SK-N-SH treated with all-trans-retinoic acid at 6 μM for 48 hours (cell line): ENCODE data around the gene SLC12A6.
"Not testable (repeated sequence)": the region's sequence is repeated elsewhere in the genome, so short reads cannot be mapped to it uniquely, and the experiment has no call there.

ENCODE experiments used
- ATAC-seq: fragments of 200-7000 bp; cut with Tn5 transposase; 3 replicates; pipeline ENCODE4 v1.9.1; 2020; ENCODE audit warnings: mild to moderate bottlenecking, moderate library complexity
- ARNTL ChIP-seq: fragments of 450-650 bp; formaldehyde crosslinking; IDR thresholded peaks from 2 replicates; pipeline ENCODE4 v1.5.0; 2020; ENCODE audit warnings: low read depth, mild to moderate bottlenecking, moderate library complexity, borderline replicate concordance
- BACH2 ChIP-seq: fragments of 250-450 bp; sonication (Bioruptor Pico); IDR thresholded peaks from 2 replicates; pipeline ENCODE4 v1.9.0; 2021; ENCODE audit warnings: mild to moderate bottlenecking, borderline replicate concordance
- ESRRG ChIP-seq: fragments of 250-450 bp; sonication (Bioruptor Pico); IDR thresholded peaks from 2 replicates; pipeline ENCODE4 v1.6.1; 2021; ENCODE audit warnings: mild to moderate bottlenecking
- GLIS3 ChIP-seq: fragments of 250-450 bp; sonication (Bioruptor Pico); IDR thresholded peaks from 2 replicates; pipeline ENCODE4 v1.5.0; 2020; ENCODE audit warnings: mild to moderate bottlenecking, moderate library complexity
- ISL1 ChIP-seq: fragments of 250-450 bp; sonication (Bioruptor Pico); IDR thresholded peaks from 2 replicates; pipeline ENCODE4 v2.1.2; 2022; ENCODE audit warnings: mild to moderate bottlenecking, moderate library complexity
- OSR1 ChIP-seq: fragments of 250-450 bp; sonication (Bioruptor Pico); IDR thresholded peaks from 2 replicates; pipeline ENCODE4 v1.8.0; 2022; ENCODE audit warnings: moderate library complexity, mild to moderate bottlenecking, inconsistent platforms
- PATZ1 ChIP-seq: fragments of 250-450 bp; sonication (Bioruptor Pico); IDR thresholded peaks from 2 replicates; pipeline ENCODE4 v1.8.0; 2020; ENCODE audit warnings: mild to moderate bottlenecking, moderate library complexity, borderline replicate concordance
- POU6F1 ChIP-seq: fragments of 250-450 bp; sonication (Bioruptor Pico); IDR thresholded peaks from 2 replicates; pipeline ENCODE4 v1.8.0; 2021; ENCODE audit warnings: low read depth, mild to moderate bottlenecking, moderate library complexity, borderline replicate concordance
- PPARA ChIP-seq: fragments of 250-450 bp; sonication (Bioruptor Pico); IDR thresholded peaks from 2 replicates; pipeline ENCODE4 v1.5.0; 2020; ENCODE audit warnings: mild to moderate bottlenecking, borderline replicate concordance
- RARB ChIP-seq: fragments of 250-450 bp; sonication (Bioruptor Pico); IDR thresholded peaks from 2 replicates; pipeline ENCODE4 v1.8.0; 2021; ENCODE audit warnings: mild to moderate bottlenecking, moderate library complexity
- SNAI2 ChIP-seq: fragments of 250-450 bp; sonication (Bioruptor Pico); IDR thresholded peaks from 2 replicates; pipeline ENCODE4 v1.5.0; 2020; ENCODE audit warnings: mild to moderate bottlenecking, moderate library complexity
- TOX ChIP-seq: fragments of 250-450 bp; sonication (Bioruptor Pico); IDR thresholded peaks from 2 replicates; pipeline ENCODE4 v1.8.0; 2021; ENCODE audit warnings: mild to moderate bottlenecking, moderate library complexity, borderline replicate concordance
- TSHZ2 ChIP-seq: fragments of 250-450 bp; sonication (Bioruptor Pico); IDR thresholded peaks from 2 replicates; pipeline ENCODE4 v1.5.0; 2020; ENCODE audit warnings: mild to moderate bottlenecking, moderate library complexity
- ZFP3 ChIP-seq: fragments of 250-450 bp; sonication (Bioruptor Pico); IDR thresholded peaks from 2 replicates; pipeline ENCODE4 v1.5.0; 2020; ENCODE audit warnings: mild to moderate bottlenecking, moderate library complexity
- ZFP30 ChIP-seq: fragments of 450-650 bp; formaldehyde crosslinking; IDR thresholded peaks from 2 replicates; pipeline ENCODE4 v1.5.0; 2022; ENCODE audit warnings: mild to moderate bottlenecking, moderate library complexity
- ZNF565 ChIP-seq: fragments of 450-650 bp; formaldehyde crosslinking; conservative IDR thresholded peaks from 2 replicates; pipeline ENCODE4 v1.5.0; 2020; ENCODE audit warnings: low read depth, mild to moderate bottlenecking, moderate library complexity
- ZNF70 ChIP-seq: fragments of 450-650 bp; formaldehyde crosslinking; IDR thresholded peaks from 2 replicates; pipeline ENCODE4 v1.5.0; 2020; ENCODE audit warnings: mild to moderate bottlenecking, moderate library complexity
- TF ChIP-seq, protein P1 (sequence below): fragments of 250-450 bp; sonication (Bioruptor Pico); IDR thresholded peaks from 2 replicates; pipeline ENCODE4 v1.5.1; 2020; ENCODE audit warnings: low read depth, mild to moderate bottlenecking, moderate library complexity
- TF ChIP-seq, protein P2 (sequence below): fragments of 250-450 bp; sonication (Bioruptor Pico); IDR thresholded peaks from 2 replicates; pipeline ENCODE4 v1.5.1; 2021; ENCODE audit warnings: mild to moderate bottlenecking, moderate library complexity

SLC12A6 gene

GRCh38 chr15:34203936-34204335, 133.6 kb downstream of the SLC12A6 start:
- TF ChIP-seq POU6F1 (CRISPR knock-in tag), result no peak
- TF ChIP-seq OSR1, result no peak
- no peak for TF ChIP-seq ISL1 (CRISPR knock-in tag)
- no peak for TF ChIP-seq TSHZ2
- TF ChIP-seq, protein P1, sequence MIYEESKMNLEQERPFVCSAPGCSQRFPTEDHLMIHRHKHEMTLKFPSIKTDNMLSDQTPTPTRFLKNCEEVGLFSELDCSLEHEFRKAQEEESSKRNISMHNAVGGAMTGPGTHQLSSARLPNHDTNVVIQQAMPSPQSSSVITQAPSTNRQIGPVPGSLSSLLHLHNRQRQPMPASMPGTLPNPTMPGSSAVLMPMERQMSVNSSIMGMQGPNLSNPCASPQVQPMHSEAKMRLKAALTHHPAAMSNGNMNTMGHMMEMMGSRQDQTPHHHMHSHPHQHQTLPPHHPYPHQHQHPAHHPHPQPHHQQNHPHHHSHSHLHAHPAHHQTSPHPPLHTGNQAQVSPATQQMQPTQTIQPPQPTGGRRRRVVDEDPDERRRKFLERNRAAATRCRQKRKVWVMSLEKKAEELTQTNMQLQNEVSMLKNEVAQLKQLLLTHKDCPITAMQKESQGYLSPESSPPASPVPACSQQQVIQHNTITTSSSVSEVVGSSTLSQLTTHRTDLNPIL (CRISPR knock-in tag), result no peak
- no peak for ATAC-seq

- no peak for ATAC-seq
- no peak for TF ChIP-seq SNAI2 (CRISPR knock-in tag)
- TF ChIP-seq ZFP3 (CRISPR knock-in tag), result no peak
- no peak for TF ChIP-seq PATZ1 (CRISPR knock-in tag)
- TF ChIP-seq POU6F1 (CRISPR knock-in tag), result no peak
- no peak for TF ChIP-seq ARNTL (CRISPR knock-in tag)
- TF ChIP-seq BACH2 (CRISPR knock-in tag), result no peak
- no peak for TF ChIP-seq ZFP30 (CRISPR knock-in tag)
- no peak for TF ChIP-seq ZNF565 (CRISPR knock-in tag)
- no peak for TF ChIP-seq GLIS3
- TF ChIP-seq TOX (CRISPR knock-in tag), result no peak
- TF ChIP-seq OSR1, result no peak
- TF ChIP-seq TSHZ2, result no peak
- TF ChIP-seq PPARA (CRISPR knock-in tag), result no peak
- no peak for TF ChIP-seq ZNF70 (CRISPR knock-in tag)
- no peak for TF ChIP-seq ESRRG (CRISPR knock-in tag)
- TF ChIP-seq, protein P2, sequence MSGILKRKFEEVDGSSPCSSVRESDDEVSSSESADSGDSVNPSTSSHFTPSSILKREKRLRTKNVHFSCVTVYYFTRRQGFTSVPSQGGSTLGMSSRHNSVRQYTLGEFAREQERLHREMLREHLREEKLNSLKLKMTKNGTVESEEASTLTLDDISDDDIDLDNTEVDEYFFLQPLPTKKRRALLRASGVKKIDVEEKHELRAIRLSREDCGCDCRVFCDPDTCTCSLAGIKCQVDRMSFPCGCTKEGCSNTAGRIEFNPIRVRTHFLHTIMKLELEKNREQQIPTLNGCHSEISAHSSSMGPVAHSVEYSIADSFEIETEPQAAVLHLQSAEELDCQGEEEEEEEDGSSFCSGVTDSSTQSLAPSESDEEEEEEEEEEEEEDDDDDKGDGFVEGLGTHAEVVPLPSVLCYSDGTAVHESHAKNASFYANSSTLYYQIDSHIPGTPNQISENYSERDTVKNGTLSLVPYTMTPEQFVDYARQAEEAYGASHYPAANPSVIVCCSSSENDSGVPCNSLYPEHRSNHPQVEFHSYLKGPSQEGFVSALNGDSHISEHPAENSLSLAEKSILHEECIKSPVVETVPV (CRISPR knock-in tag), result no peak
- no peak for TF ChIP-seq RARB (CRISPR knock-in tag)
- TF ChIP-seq, protein P1 (CRISPR knock-in tag), result no peak
Observed at GRCh38 chr15:34203305-34203704, 134.3 kb downstream of the SLC12A6 start.

- not testable (repeated sequence) for ATAC-seq
Observed at GRCh38 chr15:34193272-34193671, 144.3 kb downstream of the SLC12A6 start.
